Measurements from ENCODE around the gene KCNJ15.

The KCNJ15 gene

DNA sequence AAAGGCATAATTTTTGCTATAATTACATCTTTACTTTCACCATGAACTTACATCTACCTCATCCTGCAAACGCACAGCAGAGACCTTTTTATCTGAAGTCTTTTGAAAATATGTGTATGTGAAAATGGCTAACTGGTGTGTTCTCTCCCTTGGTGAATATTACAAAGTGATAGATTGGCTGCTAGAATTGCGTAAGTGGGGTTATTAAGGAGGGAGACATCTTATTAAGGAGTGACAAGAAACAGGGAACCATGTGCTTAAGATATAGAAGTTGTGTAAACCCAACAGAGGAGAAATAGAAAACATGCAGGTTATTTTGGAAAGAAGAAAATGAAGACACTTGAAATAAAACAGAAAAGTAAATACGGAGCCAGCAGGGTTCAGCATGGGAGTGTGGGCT is 7.8 kb downstream of the KCNJ15 start:
- TF ChIP-seq TAF1 (IDR thresholded peaks at IDR 0.05; ENCODE audit: low read depth, low read length), result no peak
- TF ChIP-seq POLR2A (IDR thresholded peaks at IDR 0.05; ENCODE audit: low read depth, low read length), result no peak
- no peak for TF ChIP-seq POU2F2 (IDR thresholded peaks at IDR 0.05; ENCODE audit: low read depth, low read length)
- no peak for TF ChIP-seq PAX5 (IDR thresholded peaks at IDR 0.05; ENCODE audit: insufficient read depth, low read length, severe bottlenecking)
- DNase-seq (ENCODE audit: insufficient read length, low spot score) (no peak), FAIRE-seq (no peak)

- DNase-seq (ENCODE audit: insufficient read length, low spot score) (no peak), FAIRE-seq (no peak)
- TF ChIP-seq SPI1 (IDR thresholded peaks at IDR 0.05; ENCODE audit: low read depth, low read length) (no peak), TAF1 (IDR thresholded peaks at IDR 0.05; ENCODE audit: low read depth, low read length) (no peak), PAX5 (IDR thresholded peaks at IDR 0.05; ENCODE audit: insufficient read depth, low read length, severe bottlenecking) (no peak), POU2F2 (IDR thresholded peaks at IDR 0.05; ENCODE audit: low read depth, low read length) (no peak), POLR2A (IDR thresholded peaks at IDR 0.05; ENCODE audit: low read depth, low read length) (no peak), POLR2AphosphoS5 (IDR thresholded peaks at IDR 0.05; ENCODE audit: low read depth, low read length) (no peak)
Measured at GRCh38 chr21:38265166-38265565, 8.4 kb downstream of the KCNJ15 start.

GRCh38 chr21:38266732-38267131 is 9.9 kb downstream of the KCNJ15 start:
- DNase-seq (ENCODE audit: insufficient read length, low spot score) (no peak), FAIRE-seq (no peak)

DNA sequence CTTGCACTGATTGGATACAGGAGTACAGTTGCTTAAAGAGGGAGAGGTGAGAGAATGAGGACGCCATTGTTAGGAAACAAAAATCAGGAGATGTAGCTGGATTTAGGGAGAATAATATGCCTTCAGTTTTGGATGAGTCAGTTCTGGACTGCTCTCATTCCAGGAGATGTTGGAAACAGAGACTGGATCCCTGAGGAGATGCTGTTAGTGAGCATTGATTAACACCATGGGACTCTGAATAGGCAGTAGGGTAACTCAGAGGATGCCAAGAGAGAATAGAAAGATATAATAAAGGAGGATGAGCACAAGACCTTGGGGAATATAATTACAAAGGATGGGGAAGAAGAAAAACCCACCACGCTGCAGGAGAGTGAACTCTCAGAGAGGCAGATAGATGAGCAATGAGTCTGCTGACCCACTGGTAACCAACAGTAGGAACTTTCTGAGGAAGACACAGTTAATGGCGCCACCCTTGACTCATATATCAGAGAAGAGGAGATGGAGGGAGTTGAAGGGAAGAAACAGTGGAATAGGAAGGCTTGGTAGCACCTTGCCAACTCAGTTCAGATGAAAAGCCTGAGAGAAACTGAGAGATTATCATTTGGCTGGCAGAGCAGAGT is 10.5 kb downstream of the KCNJ15 start:
- TF ChIP-seq POU2F2 (IDR thresholded peaks at IDR 0.05; ENCODE audit: low read depth, low read length) (no peak), TAF1 (IDR thresholded peaks at IDR 0.05; ENCODE audit: low read depth, low read length) (no peak), POLR2A (IDR thresholded peaks at IDR 0.05; ENCODE audit: low read depth, low read length) (no peak)
- FAIRE-seq, result no peak
- no peak for DNase-seq (ENCODE audit: insufficient read length, low spot score)

More at GRCh38 chr21:38266732-38267131, 9.9 kb downstream of the KCNJ15 start:
- TF ChIP-seq POLR2AphosphoS5 (IDR thresholded peaks at IDR 0.05; ENCODE audit: low read depth, low read length), result no peak
- no peak for TF ChIP-seq TAF1 (IDR thresholded peaks at IDR 0.05; ENCODE audit: low read depth, low read length)
- no peak for TF ChIP-seq POU2F2 (IDR thresholded peaks at IDR 0.05; ENCODE audit: low read depth, low read length)
- TF ChIP-seq PAX5 (IDR thresholded peaks at IDR 0.05; ENCODE audit: insufficient read depth, low read length, severe bottlenecking), result no peak
- no peak for TF ChIP-seq POLR2A (IDR thresholded peaks at IDR 0.05; ENCODE audit: low read depth, low read length)
- no peak for TF ChIP-seq SPI1 (IDR thresholded peaks at IDR 0.05; ENCODE audit: low read depth, low read length)

GRCh38 chr21:38267991-38268863 is 11.4 kb downstream of the KCNJ15 start:
- DNase-seq (ENCODE audit: insufficient read length, low spot score) (no peak), FAIRE-seq (no peak)
- peak; percentile 95 for TF ChIP-seq SPI1 (IDR thresholded peaks at IDR 0.05; ENCODE audit: low read depth, low read length)
- no peak for TF ChIP-seq PAX5 (IDR thresholded peaks at IDR 0.05; ENCODE audit: insufficient read depth, low read length, severe bottlenecking)
- TF ChIP-seq POLR2AphosphoS5 (IDR thresholded peaks at IDR 0.05; ENCODE audit: low read depth, low read length), result no peak
- TF ChIP-seq TAF1 (IDR thresholded peaks at IDR 0.05; ENCODE audit: low read depth, low read length), result no peak

- DNase-seq (ENCODE audit: insufficient read length, low spot score) (no peak), FAIRE-seq (no peak)
- TF ChIP-seq POU2F2 (IDR thresholded peaks at IDR 0.05; ENCODE audit: low read depth, low read length), result no peak
Measured at GRCh38 chr21:38268864-38269575, 12.2 kb downstream of the KCNJ15 start.

- peak; percentile 23 for FAIRE-seq
- TF ChIP-seq SPI1 (IDR thresholded peaks at IDR 0.05; ENCODE audit: low read depth, low read length), result no peak
- TF ChIP-seq POU2F2 (IDR thresholded peaks at IDR 0.05; ENCODE audit: low read depth, low read length), result peak; percentile 23; the same call in 1 of the 2 replicates
- DNase-seq (ENCODE audit: insufficient read length, low spot score), result no peak
Measured at GRCh38 chr21:38269576-38269936, 12.8 kb downstream of the KCNJ15 start.

- TF ChIP-seq SPI1 (IDR thresholded peaks at IDR 0.05; ENCODE audit: low read depth, low read length), result no peak
- no peak for TF ChIP-seq POLR2A (IDR thresholded peaks at IDR 0.05; ENCODE audit: low read depth, low read length)
- TF ChIP-seq POLR2AphosphoS5 (IDR thresholded peaks at IDR 0.05; ENCODE audit: low read depth, low read length), result no peak
- TF ChIP-seq TAF1 (IDR thresholded peaks at IDR 0.05; ENCODE audit: low read depth, low read length), result no peak
- TF ChIP-seq POU2F2 (IDR thresholded peaks at IDR 0.05; ENCODE audit: low read depth, low read length), result no peak
- no peak for TF ChIP-seq PAX5 (IDR thresholded peaks at IDR 0.05; ENCODE audit: insufficient read depth, low read length, severe bottlenecking)
- no peak for FAIRE-seq
- DNase-seq (ENCODE audit: insufficient read length, low spot score), result no peak
Measured at GRCh38 chr21:38272215-38272614, 15.4 kb downstream of the KCNJ15 start.

DNA sequence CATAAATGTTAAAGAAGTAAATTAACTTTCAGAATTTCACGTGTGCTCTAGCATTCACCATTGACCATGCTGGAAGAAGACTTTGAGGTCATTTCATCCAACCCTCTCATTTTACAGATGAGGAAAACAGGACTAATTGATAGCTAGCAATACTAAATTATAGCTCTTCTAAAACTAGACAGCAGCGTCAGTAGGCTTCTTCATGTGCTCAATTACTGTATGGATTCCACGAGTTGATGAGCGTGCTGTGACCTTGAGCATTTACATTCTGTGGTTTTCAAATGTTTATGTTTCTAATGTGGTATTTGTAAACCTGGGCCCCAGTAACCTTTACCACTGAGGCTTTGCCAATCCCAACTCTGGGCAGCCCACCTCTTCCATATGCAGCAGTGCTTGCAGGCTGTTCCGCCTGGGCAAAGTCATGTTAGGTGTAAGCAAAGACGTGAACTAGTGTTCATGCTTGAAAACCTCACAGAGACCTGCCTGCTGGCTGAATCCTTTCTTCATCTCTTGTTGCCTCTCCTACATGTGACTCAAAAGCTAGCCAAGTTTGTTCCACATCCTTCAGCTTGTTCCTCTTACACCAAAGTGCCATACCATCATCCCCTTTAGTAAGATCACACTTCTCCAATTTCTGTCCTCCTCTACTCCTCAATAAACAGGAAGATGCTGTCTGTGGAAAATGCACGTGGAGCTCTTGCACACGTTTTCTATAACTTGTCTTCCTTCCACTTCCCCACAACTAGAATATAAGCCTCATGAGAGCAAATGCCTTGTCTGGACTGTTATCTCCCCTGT is 17.2 kb downstream of the KCNJ15 start:
- DNase-seq (ENCODE audit: insufficient read length, low spot score) (no peak), FAIRE-seq (no peak)
- TF ChIP-seq POLR2AphosphoS5 (IDR thresholded peaks at IDR 0.05; ENCODE audit: low read depth, low read length) (no peak), TAF1 (IDR thresholded peaks at IDR 0.05; ENCODE audit: low read depth, low read length) (no peak), POU2F2 (IDR thresholded peaks at IDR 0.05; ENCODE audit: low read depth, low read length) (no peak), PAX5 (IDR thresholded peaks at IDR 0.05; ENCODE audit: insufficient read depth, low read length, severe bottlenecking) (no peak), POLR2A (IDR thresholded peaks at IDR 0.05; ENCODE audit: low read depth, low read length) (no peak), SPI1 (IDR thresholded peaks at IDR 0.05; ENCODE audit: low read depth, low read length) (no peak)

All from GM12891 (cell line).